Lung (tissue), 12 donors: ENCODE results near the gene LRRK2. TPM values are rescaled to one million over a fixed set of nuclear protein-coding genes. Genes with fewer than 3 reads are reported as not detected.

Source experiments
- ATAC-seq: fragments of 200-7000 bp; cut with Tn5 transposase; one replicate; pipeline ENCODE4 v1.9.1; 2020; ENCODE audit warnings: moderate number of reproducible peaks; ENCODE audit not compliant: insufficient read depth, low FRiP score
- DNase-seq, 3 donors: peaks; one replicate each; pipeline ENCODE4 v3.0.0-alpha.2; 2013 to 2017
- H3K27ac ChIP-seq, 2 donors: one replicate each; pipeline ENCODE4 v1.5.1; 2013; ENCODE audit warnings: mild to moderate bottlenecking in 2 of 2, moderate library complexity in 2 of 2, control low read depth in 1 of 2, inconsistent platforms in 1 of 2, low read depth in 1 of 2, low read length in 1 of 2
- H3K27me3 ChIP-seq, 3 donors: one replicate each; pipeline ENCODE4 v1.5.1; 2013; ENCODE audit warnings: low read length in 2 of 3; ENCODE audit not compliant: control insufficient read depth in 3 of 3, insufficient read depth in 3 of 3
- H3K36me3 ChIP-seq, 4 donors: one replicate each; pipeline ENCODE4 v1.5.1; 2013; ENCODE audit warnings: low read length in 4 of 4, mild to moderate bottlenecking in 1 of 4, moderate library complexity in 1 of 4; ENCODE audit not compliant: control insufficient read depth in 4 of 4, insufficient read depth in 4 of 4
- H3K4me1 ChIP-seq, 5 donors: one replicate each; pipeline ENCODE4 v1.5.1; 2013; ENCODE audit warnings: low read length in 5 of 5, mild to moderate bottlenecking in 2 of 5, moderate library complexity in 1 of 5; ENCODE audit not compliant: control insufficient read depth in 5 of 5, insufficient read depth in 5 of 5
- H3K4me3 ChIP-seq: one replicate; pipeline ENCODE4 v1.5.1; 2013; ENCODE audit warnings: mild to moderate bottlenecking, control low read depth, moderate library complexity
- H3K9ac ChIP-seq, 2 donors: one replicate each; pipeline ENCODE4 v1.5.1; 2013; ENCODE audit warnings: low read length in 2 of 2, control low read depth in 1 of 2; ENCODE audit not compliant: insufficient read depth in 1 of 2
- H3K9me3 ChIP-seq, 4 donors: one replicate each; pipeline ENCODE4 v1.5.1; 2013; ENCODE audit warnings: low read length in 3 of 4, mild to moderate bottlenecking in 1 of 4, moderate library complexity in 1 of 4; ENCODE audit not compliant: control insufficient read depth in 4 of 4, insufficient read depth in 3 of 4
- CTCF ChIP-seq: IDR thresholded peaks from 2 replicates; pipeline ENCODE4 v1.5.1; 2012; ENCODE audit warnings: mild to moderate bottlenecking; ENCODE audit errors: control extremely low read depth, extremely low read depth
- WGBS, 2 donors: extraction: QIAGEN DNeasy Blood & Tissue Kit; methylation state at CpG; one replicate each; pipeline ENCODE4 v1.1.7; 2013; 5-methylcytosine and 5-hydroxymethylcytosine counted together
- polyA plus RNA-seq, 2 donors: library from polyadenylated mRNA; stranded (reverse); fragments of 200-250 nt; gene quantifications; one replicate each; pipeline ENCODE4 v1.2.1, GENCODE V29; 2013
- total RNA-seq, 2 donors: library from RNA; depleted of rRNA in 1 of 2; stranded (reverse); fragments of >200 nt in 1 of 2; gene quantifications; one replicate each; pipeline ENCODE4 v1.2.1, GENCODE V29; 2014 to 2021
- donor health status: control.
- donor health status: control.
- donor health status: Bipolar disorder and iron deficiency.
- donor health status: healthy.
- donor health status: DM: yes; HTN: yes; CAD: no.

LRRK2 gene
- total and polyA plus RNA-seq, 4 donors, result 74.3 to 276 (median 193) TPM

DNA sequence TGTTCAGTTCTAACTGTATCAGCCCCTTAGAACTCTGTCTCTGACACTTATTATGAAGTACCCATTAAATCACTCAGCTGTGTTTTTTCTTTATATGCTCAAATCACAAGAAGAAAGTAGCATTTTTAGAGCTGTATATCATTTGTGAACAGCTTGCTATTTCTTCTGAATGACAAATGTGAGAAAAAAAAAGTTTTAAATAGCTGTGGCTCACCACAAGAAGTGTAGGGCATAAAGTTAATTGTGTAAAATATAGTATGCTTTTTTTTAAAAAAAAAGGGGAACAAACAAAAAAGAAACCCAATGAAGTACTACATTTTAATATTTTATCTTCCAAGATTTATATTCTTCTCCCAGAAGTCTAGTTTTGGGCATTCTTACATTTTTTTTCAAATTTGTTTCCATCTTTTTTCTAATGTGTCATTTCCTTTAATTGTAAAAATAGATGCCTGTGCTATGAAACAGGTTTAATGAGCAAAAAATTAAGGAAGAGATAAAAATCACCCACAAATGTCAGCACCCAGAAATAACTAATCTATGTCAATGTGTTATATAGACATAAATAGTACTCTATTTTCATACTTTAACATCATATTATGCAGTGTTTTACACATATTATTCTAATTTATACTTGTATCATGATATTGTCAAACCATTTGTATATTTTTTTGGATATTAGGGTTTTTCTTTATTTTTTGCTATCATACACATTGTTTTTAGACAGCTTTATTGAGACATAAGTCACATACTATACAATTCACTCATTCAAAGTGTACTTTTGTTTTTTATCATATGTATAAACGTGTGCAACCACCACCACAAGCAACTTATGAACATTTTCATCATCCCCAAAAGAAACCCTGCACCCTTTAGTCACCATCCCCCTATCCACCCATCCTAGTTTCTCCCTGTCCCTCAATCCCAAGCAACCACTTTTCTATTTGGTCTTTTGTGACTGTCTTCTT, 22.4 kb upstream of the LRRK2 start:
- no peaks in the 10 kb centered on the region for H3K27me3 ChIP-seq
- no peak overlapping the region for H3K27ac ChIP-seq
- no peak for TF ChIP-seq CTCF
- no peak for DNase-seq
- H3K4me1 ChIP-seq, result no peaks in the 10 kb centered on the region
- H3K4me3 ChIP-seq, result no peak overlapping the region
- no peaks in the 10 kb centered on the region for H3K9me3 ChIP-seq
- H3K9ac ChIP-seq, result no peak overlapping the region
- 34 to 42% methylated on average over 1 of the region's 1 CpG for WGBS, 2 donors
- ATAC-seq, result no peak
- H3K36me3 ChIP-seq, result no peaks in the 10 kb centered on the region

GRCh38 chr12:40203060-40203430, 21.8 kb upstream of the LRRK2 start:
- H3K9me3 ChIP-seq, result no peaks in the 10 kb centered on the region
- no peak for TF ChIP-seq CTCF
- 76 to 80% methylated on average over 5 of the region's 5 CpGs for WGBS, 2 donors
- H3K27ac ChIP-seq, result no peak overlapping the region
- H3K36me3 ChIP-seq, result no peaks in the 10 kb centered on the region
- no peak for DNase-seq
- no peak overlapping the region for H3K9ac ChIP-seq
- no peak for ATAC-seq
- H3K27me3 ChIP-seq, result no peaks in the 10 kb centered on the region
- no peaks in the 10 kb centered on the region for H3K4me1 ChIP-seq
- no peak overlapping the region for H3K4me3 ChIP-seq

GRCh38 chr12:40204337-40204736, 20.5 kb upstream of the LRRK2 start:
- DNase-seq (no peak), ATAC-seq (no peak)
- Histone ChIP-seq H3K9me3 (no peaks in the 10 kb centered on the region), H3K4me3 (no peak overlapping the region), H3K9ac (no peak overlapping the region), H3K27me3 (no peaks in the 10 kb centered on the region), H3K27ac (no peak overlapping the region), H3K4me1 (no peaks in the 10 kb centered on the region), H3K36me3 (no peaks in the 10 kb centered on the region)
- WGBS, 2 donors, result 90 to 92% methylated on average over 3 of the region's 3 CpGs
- TF ChIP-seq CTCF, result no peak
